Measurements from ENCODE around the gene IFI35. TPM values are rescaled to one million over a fixed set of nuclear protein-coding genes. Genes with fewer than 3 reads are reported as not detected.

IFI35 gene
- total and polyA plus RNA-seq, 3 experiments from 2014 or later = 23.2 to 73.2 (median 24.0) TPM

DNA sequence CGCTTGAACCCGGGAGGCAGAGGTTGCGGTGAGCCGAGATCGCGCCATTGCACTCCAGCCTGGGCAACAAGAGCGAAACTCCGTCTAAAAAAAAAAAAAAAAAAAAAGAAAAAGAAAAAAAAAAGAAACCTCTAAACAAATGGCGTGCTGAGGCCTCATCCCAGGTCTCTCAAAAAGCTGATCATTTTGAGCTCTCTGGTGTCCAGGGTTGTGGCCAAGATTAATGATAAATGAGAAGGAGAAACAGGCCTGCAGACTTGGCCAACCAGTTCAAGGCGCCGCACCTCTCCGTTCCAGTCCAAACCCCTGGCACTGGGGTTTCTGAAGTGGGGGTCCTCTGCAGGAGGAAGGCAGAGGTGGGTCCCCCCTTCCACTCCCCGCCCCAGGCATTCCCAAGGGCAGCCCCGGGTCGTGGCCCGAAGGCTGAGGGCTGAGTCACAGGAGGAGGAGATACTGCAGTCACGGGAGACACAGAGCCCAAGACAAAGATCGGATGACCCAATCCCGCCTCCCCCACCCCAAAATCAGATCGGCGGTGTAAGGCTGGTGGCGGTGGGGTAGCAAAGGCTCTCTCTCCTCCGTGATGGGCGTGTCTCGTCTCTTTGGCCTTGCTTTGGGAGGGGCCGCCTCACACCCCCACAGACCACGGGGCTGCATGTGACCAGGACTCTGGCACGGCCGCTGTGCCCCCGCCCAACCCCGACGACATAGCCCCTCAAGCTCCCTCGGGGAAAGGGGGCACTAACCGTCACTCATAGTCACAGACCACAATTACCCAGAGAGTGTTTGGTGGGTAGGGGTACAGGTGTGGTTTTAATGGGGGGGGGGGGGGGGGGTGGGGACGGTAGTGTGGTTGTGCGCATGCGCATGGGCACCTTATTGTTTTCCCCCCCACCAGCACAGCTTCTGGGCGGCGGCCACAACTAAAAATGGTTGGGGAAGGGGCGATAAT is 14.5 kb downstream of the IFI35 start:
- Histone ChIP-seq H3K4me3 (ENCODE audit: low read length) (peak overlapping the region; percentile 73), H3K27me3 (ENCODE audit: insufficient read depth, low read length, poor library complexity, severe bottlenecking) (no peaks in the 10 kb centered on the region), H3K36me3 (ENCODE audit: insufficient read depth, low read length) (no peaks in the 10 kb centered on the region), H3K4me1 (ENCODE audit: insufficient read depth, low read length) (peaks cover 23% of the 10 kb centered on the region), H3K27ac (ENCODE audit: low read depth, low read length) (peak overlapping the region; percentile 47), H3K9me3 (ENCODE audit: low read length) (no peaks in the 10 kb centered on the region)
- H3K4me1 Mint-ChIP-seq = peaks cover 21 to 52% (median 45%) of the 10 kb centered on the region in 3 donors
- no peaks in the 10 kb centered on the region for H3K9me3 Mint-ChIP-seq
- ChIA-PET CTCF (interaction anchor here (1.2 kb wide), 1 partner anchor 105 kb away, joined by 3 read pairs; no protein-coding TSS in a partner anchor), POLR2A (interaction anchor here (0.6 to 1.0 kb wide), 3 partner anchors 23 to 150 kb away, joined by 4 to 6 read pairs (median 5); partner anchors contain the start of genes NBR1 and RPL27)
- H3K4me3 Mint-ChIP-seq = peak overlapping the region; percentile 87 to 95 (median 90)
- no peaks in the 10 kb centered on the region for H3K27me3 Mint-ChIP-seq
- DNase-seq = peak in 3 of 5 donors; percentile 30 to 61 (median 43)
- peaks cover 0 to 5% (median 0%) of the 10 kb centered on the region in 3 donors for H3K36me3 Mint-ChIP-seq
- peak overlapping the region; percentile 66 to 87 (median 78) for H3K27ac Mint-ChIP-seq

DNA sequence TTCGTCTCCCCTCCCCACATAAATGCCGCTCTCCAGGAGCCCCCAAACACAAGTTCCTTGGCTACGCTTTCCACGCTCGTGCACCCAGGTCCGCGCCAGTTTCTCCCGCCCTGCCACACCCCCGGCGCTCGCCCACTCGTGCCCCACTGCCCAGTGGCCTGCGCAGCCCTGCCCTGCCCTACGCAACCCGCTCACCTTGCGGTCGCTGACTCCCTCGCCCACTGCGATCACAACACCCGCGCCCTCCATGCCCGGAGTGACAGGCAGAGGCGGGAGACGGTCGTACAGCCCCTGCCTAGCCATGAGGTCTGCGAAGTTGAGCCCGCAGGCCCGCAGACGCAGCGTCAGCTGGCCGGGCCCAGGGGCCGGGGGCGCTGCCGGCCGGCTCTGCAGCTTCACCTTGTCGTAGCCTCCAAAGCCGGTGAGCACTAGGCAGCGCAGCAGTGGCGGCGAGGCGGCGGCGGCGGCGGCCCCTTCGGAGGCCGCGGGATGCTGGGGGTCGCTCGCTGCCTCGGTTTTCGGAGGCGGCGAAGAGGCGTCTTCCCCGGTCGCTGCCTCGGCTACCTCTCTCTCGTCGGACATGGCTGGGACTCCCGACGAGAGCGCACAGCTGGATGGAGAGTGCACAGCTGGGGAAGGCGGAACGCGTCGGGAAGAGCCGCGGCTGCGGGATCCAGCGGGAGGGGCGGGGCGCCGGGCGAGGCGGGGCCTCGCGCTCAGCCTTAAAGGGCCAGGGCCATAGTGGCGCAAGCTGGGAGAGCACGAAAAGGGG is 15.3 kb downstream of the IFI35 start, which contains the start of gene VAT1:
VAT1 (minus strand) TSS at position 645 of the 772 bp plus-strand sequence; CDS start at position 582, 63 bp downstream.
- no peaks in the 10 kb centered on the region for H3K9me3 ChIP-seq (ENCODE audit: low read length)
- peaks cover 23% of the 10 kb centered on the region for H3K4me1 ChIP-seq (ENCODE audit: insufficient read depth, low read length)
- peak within 1 kb of the TSS; percentile 73 for H3K4me3 ChIP-seq (ENCODE audit: low read length)
- H3K27me3 Mint-ChIP-seq = no peaks in the 10 kb centered on the region
- H3K4me3 Mint-ChIP-seq = peak within 1 kb of the TSS; percentile 87 to 95 (median 90)
- peak within 1 kb of the TSS; percentile 47 for H3K27ac ChIP-seq (ENCODE audit: low read depth, low read length)
- no peaks in the 10 kb centered on the region for H3K27me3 ChIP-seq (ENCODE audit: insufficient read depth, low read length, poor library complexity, severe bottlenecking)
- H3K36me3 ChIP-seq (ENCODE audit: insufficient read depth, low read length) = no peaks in the 10 kb centered on the region
- H3K4me1 Mint-ChIP-seq = peaks cover 21 to 52% (median 45%) of the 10 kb centered on the region in 3 donors
- no peaks in the 10 kb centered on the region for H3K9me3 Mint-ChIP-seq
- peaks cover 0 to 3% (median 0%) of the 10 kb centered on the region in 3 donors for H3K36me3 Mint-ChIP-seq
- DNase-seq = peak; percentile 35 to 72 (median 59)
- CTCF ChIA-PET = interaction anchor here (0.8 to 1.6 kb wide), 5 partner anchors 15 to 462 kb away, joined by 3 to 4 read pairs (median 3); partner anchors contain the start of genes BECN1, DHX8 and IFI35
- POLR2A ChIA-PET = interaction anchor here (0.7 to 1.0 kb wide), 3 partner anchors 24 to 150 kb away, joined by 4 to 6 read pairs (median 5); partner anchors contain the start of genes NBR1 and RPL27
- peak within 1 kb of the TSS; percentile 27 to 88 (median 81) for H3K27ac Mint-ChIP-seq

- Mint-ChIP-seq H3K4me3 (peak within 1 kb of the TSS; percentile 87 to 97 (median 92)), H3K36me3 (peaks cover 0 to 3% (median 0%) of the 10 kb centered on the region in 3 donors), H3K4me1 (peaks cover 14 to 34% (median 27%) of the 10 kb centered on the region in 3 donors), H3K27me3 (peaks cover 0 to 1% of the 10 kb centered on the region in 2 donors), H3K9me3 (no peaks in the 10 kb centered on the region), H3K27ac (peak within 1 kb of the TSS; percentile 78 to 96 (median 94))
- H3K27me3 ChIP-seq (ENCODE audit: insufficient read depth, low read length, poor library complexity, severe bottlenecking) = no peaks in the 10 kb centered on the region
- peak within 1 kb of the TSS; percentile 84 for H3K27ac ChIP-seq (ENCODE audit: low read depth, low read length)
- peaks cover 22% of the 10 kb centered on the region for H3K4me1 ChIP-seq (ENCODE audit: insufficient read depth, low read length)
- H3K9me3 ChIP-seq (ENCODE audit: low read length) = no peaks in the 10 kb centered on the region
- POLR2A ChIA-PET = interaction anchor here (0.7 to 2.9 kb wide), 5 partner anchors 18 to 336 kb away, joined by 3 to 23 read pairs (median 3); partner anchors contain the start of genes IFI35, NBR1 and RPL27
- DNase-seq = peak; percentile 67 to 94 (median 77)
- no peaks in the 10 kb centered on the region for H3K36me3 ChIP-seq (ENCODE audit: insufficient read depth, low read length)
- H3K4me3 ChIP-seq (ENCODE audit: low read length) = peak within 1 kb of the TSS; percentile 97
- CTCF ChIA-PET = interaction anchor here (0.9 to 2.1 kb wide), 7 partner anchors 9 to 459 kb away, joined by 3 to 16 read pairs (median 5); partner anchors contain the start of genes DHX8, IFI35, NBR1 and RPL27
Observed at GRCh38 chr17:43024407-43025289, 18.1 kb downstream of the IFI35 start, which contains the start of gene RND2. Gene RND2 (plus strand): TSS chr17:43025231. CDS start chr17:43025348, 117 bp downstream.

- Mint-ChIP-seq H3K4me1 (peaks cover 10 to 28% (median 21%) of the 10 kb centered on the region in 3 donors), H3K27me3 (peaks cover 0 to 1% of the 10 kb centered on the region in 2 donors), H3K27ac (peak overlapping the region in 6 of 8 donors; percentile 7 to 88 (median 66)), H3K4me3 (peak overlapping the region; percentile 70 to 92 (median 80)), H3K36me3 (peaks cover 0 to 3% (median 0%) of the 10 kb centered on the region in 3 donors), H3K9me3 (no peaks in the 10 kb centered on the region)
- H3K4me3 ChIP-seq (ENCODE audit: low read length) = no peak overlapping the region
- H3K9me3 ChIP-seq (ENCODE audit: low read length) = no peaks in the 10 kb centered on the region
- DNase-seq = no peak
- no peaks in the 10 kb centered on the region for H3K36me3 ChIP-seq (ENCODE audit: insufficient read depth, low read length)
- H3K4me1 ChIP-seq (ENCODE audit: insufficient read depth, low read length) = peaks cover 20% of the 10 kb centered on the region
- ChIA-PET POLR2A (interaction anchor here (1.2 to 2.9 kb wide), 2 partner anchors 27 to 129 kb away, joined by 3 to 23 read pairs; partner anchors contain the start of gene RPL27), CTCF (interaction anchor here (1.1 to 2.1 kb wide), 3 partner anchors 13 to 459 kb away, joined by 3 to 16 read pairs (median 6); partner anchors contain the start of genes DHX8 and RPL27)
- H3K27ac ChIP-seq (ENCODE audit: low read depth, low read length) = no peak overlapping the region
- no peaks in the 10 kb centered on the region for H3K27me3 ChIP-seq (ENCODE audit: insufficient read depth, low read length, poor library complexity, severe bottlenecking)
Observed at GRCh38 chr17:43025290-43025657, 18.7 kb downstream of the IFI35 start.

- peaks cover 0 to 3% (median 0%) of the 10 kb centered on the region in 3 donors for H3K36me3 Mint-ChIP-seq
- H3K4me1 Mint-ChIP-seq = peaks cover 9 to 21% (median 14%) of the 10 kb centered on the region in 3 donors
- H3K27me3 Mint-ChIP-seq = peaks cover 0 to 3% of the 10 kb centered on the region in 2 donors
- no peaks in the 10 kb centered on the region for H3K36me3 ChIP-seq (ENCODE audit: insufficient read depth, low read length)
- DNase-seq = no peak
- CTCF ChIA-PET = interaction anchor here (1.3 to 2.1 kb wide), 2 partner anchors 20 to 28 kb away, joined by 3 to 16 read pairs; partner anchors contain the start of gene RPL27
- no peaks in the 10 kb centered on the region for H3K9me3 ChIP-seq (ENCODE audit: low read length)
- H3K4me3 ChIP-seq (ENCODE audit: low read length) = no peak overlapping the region
- no peaks in the 10 kb centered on the region for H3K9me3 Mint-ChIP-seq
- POLR2A ChIA-PET = interaction anchor here (2.9 kb wide), 1 partner anchor 28 kb away, joined by 23 read pairs; the partner anchor contains the start of gene RPL27
- H3K27me3 ChIP-seq (ENCODE audit: insufficient read depth, low read length, poor library complexity, severe bottlenecking) = no peaks in the 10 kb centered on the region
- H3K27ac ChIP-seq (ENCODE audit: low read depth, low read length) = no peak overlapping the region
- peak overlapping the region in 4 of 8 donors; percentile 9 to 88 (median 34) for H3K27ac Mint-ChIP-seq
- H3K4me1 ChIP-seq (ENCODE audit: insufficient read depth, low read length) = peaks cover 19% of the 10 kb centered on the region
- H3K4me3 Mint-ChIP-seq = peak overlapping the region; percentile 70 to 92 (median 80)
Observed at GRCh38 chr17:43025766-43026537, 19.4 kb downstream of the IFI35 start.

DNA sequence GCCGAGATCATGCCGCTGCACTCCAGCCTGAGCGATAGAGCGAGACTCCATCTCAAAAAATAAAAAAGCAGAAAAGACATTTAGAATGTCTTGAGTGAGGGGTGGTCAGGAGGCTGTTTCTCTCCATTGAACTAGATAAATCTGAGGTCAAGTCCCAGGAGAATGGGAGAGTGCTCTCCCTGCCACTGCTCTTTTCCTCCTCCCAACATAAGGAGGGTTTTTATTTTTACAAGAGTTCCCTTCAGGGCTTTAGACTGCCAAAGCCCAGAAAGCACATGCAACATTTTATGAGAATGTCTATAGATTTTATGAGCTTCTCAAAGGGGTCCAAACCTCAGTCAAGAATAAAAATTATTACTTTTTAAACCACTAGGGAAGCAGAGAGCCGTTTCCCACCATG is 20.0 kb downstream of the IFI35 start:
- Mint-ChIP-seq H3K27me3 (peaks cover 0 to 3% of the 10 kb centered on the region in 2 donors), H3K36me3 (peaks cover 0 to 2% (median 0%) of the 10 kb centered on the region in 3 donors), H3K4me3 (peak overlapping the region in 6 of 7 donors; percentile 38 to 77 (median 54)), H3K4me1 (peaks cover 8 to 14% (median 9%) of the 10 kb centered on the region in 3 donors), H3K9me3 (no peaks in the 10 kb centered on the region), H3K27ac (peak overlapping the region in 5 of 8 donors; percentile 12 to 82 (median 57))
- Histone ChIP-seq H3K27ac (ENCODE audit: low read depth, low read length) (no peak overlapping the region), H3K9me3 (ENCODE audit: low read length) (no peaks in the 10 kb centered on the region), H3K36me3 (ENCODE audit: insufficient read depth, low read length) (no peaks in the 10 kb centered on the region), H3K27me3 (ENCODE audit: insufficient read depth, low read length, poor library complexity, severe bottlenecking) (no peaks in the 10 kb centered on the region), H3K4me3 (ENCODE audit: low read length) (no peak overlapping the region), H3K4me1 (ENCODE audit: insufficient read depth, low read length) (peaks cover 16% of the 10 kb centered on the region)
- no peak for DNase-seq
- ChIA-PET CTCF (interaction anchor here (0.9 to 1.3 kb wide), 2 partner anchors 20 to 308 kb away, joined by 3 read pairs; no protein-coding TSS in a partner anchor), POLR2A (no interaction called here)

Measured in CD8-positive, alpha-beta memory T cell (primary cell).